Epidermal melanocyte (primary cell): ENCODE results near the gene GRK5.

Source experiments
- DNase-seq: peaks from one replicate; pipeline ENCODE4 v3.0.0; 2011; ENCODE audit warnings: low spot score; ENCODE audit not compliant: insufficient read length

GRK5 gene

GRCh38 chr10:119292968-119293760, 85.8 kb downstream of the GRK5 start:
- no peak for DNase-seq

DNA sequence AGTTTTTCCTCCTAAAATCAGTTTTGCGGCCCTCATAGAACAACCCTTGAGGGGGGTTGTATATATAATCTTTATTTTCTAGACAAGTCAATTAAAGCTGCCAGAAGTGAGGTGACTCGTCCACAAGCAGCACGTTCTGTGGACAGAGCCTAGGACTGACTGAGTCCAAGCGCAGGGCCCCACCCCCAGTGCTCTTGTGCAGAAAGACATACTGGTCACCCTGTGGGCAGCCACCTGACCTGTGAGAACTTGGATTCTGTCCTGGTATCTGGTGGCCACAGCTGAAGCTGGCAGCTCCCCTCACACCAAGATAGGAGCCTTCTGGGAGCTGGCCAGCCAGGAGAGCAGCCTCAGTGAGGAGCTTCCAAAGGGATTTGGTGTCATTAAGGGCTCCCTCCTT, 89.3 kb downstream of the GRK5 start:
- DNase-seq: no peak

DNA sequence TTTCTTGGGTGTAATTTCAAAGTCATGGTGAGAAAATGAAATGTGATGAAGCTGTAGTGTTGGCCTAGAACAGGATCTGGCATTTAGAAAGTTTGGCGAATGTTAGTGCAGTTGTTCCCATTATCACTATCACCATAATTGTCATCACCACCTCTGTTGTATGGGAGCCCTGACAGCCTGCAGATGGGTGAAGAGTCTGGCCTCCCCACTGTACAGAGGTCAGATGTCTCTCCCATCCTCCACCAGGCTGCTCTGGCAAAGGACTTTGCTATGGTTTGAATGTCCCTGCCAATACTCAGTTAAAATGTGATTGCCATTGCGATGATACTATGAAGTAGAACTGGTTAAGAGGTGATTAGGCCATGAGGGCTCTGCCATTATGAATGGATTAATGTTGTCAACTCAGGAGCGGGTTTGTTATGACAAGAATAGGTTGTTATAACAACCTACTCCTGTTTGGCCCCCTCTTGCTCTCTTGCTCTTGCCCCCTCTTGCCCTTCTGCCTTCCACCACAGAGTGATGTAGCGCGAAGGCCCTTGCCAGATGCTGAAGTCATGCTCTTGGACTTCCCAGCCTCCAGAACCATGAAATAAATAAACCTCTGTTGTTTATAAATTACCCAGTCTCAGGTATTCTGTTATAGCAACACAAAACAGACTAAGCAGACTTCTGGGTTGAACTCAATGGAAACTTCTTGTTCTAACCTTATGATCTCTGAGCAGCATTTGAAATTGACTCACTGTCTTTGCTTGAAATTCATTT, 90.0 kb downstream of the GRK5 start:
- DNase-seq: no peak

DNA sequence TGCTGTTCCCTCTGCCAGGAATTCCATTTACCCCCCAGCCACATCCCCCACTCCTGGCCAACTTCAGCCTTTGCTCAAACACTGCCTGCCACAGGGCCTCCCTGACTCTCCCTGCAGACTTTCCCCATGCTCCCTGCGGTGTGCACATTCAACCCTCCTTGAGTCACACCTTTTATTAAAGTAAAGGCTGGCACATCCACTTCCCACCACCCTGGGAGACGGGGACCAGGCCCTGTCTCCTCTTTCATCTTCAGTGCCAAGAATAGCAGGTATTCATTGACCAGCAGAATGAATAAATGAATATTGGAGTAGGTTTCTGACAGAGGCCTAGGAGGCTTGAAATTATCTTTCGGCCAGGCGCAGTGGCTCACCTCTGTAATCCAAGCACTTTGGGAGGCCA, 91.4 kb downstream of the GRK5 start:
- DNase-seq: no peak

GRCh38 chr10:119299531-119299930, 92.2 kb downstream of the GRK5 start:
- no peak for DNase-seq

- DNase-seq: no peak
These were observed 94.0 kb downstream of the GRK5 start for GRCh38 chr10:119301397-119301796.

DNA sequence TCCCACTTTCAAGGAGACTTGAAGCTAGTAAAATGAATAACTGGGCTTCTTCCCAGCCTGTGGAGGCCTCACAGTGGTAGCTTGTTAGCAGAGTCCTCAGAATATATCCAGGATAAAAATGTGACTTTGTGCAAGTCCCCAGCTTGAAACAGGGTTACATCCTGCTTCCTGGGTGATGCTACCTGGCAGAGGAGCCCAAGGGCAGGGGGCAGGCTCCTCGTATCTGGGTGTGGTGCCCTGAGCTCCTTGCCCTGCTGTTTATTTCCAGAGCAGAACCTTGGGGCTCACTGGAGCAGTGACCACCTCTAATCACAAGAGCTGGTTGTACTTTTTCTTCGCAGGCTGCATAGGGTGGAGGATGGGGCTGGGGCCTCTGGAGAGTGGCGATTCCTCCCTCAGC, 94.8 kb downstream of the GRK5 start:
- DNase-seq: no peak

GRCh38 chr10:119302591-119303253, 95.4 kb downstream of the GRK5 start:
- no peak for DNase-seq

- DNase-seq: no peak
These were observed 96.5 kb downstream of the GRK5 start for GRCh38 chr10:119303886-119304285.

- DNase-seq: no peak
These were observed 97.2 kb downstream of the GRK5 start for GRCh38 chr10:119304541-119304940.

GRCh38 chr10:119305860-119306513, 98.6 kb downstream of the GRK5 start:
- no peak for DNase-seq

- no peak for DNase-seq
These were observed 99.2 kb downstream of the GRK5 start for GRCh38 chr10:119306514-119306951.

- no peak for DNase-seq
These were observed 99.6 kb downstream of the GRK5 start for GRCh38 chr10:119306986-119307392.

GRCh38 chr10:119308089-119308488, 100.7 kb downstream of the GRK5 start:
- DNase-seq: no peak

- DNase-seq: no peak
These were observed 101.4 kb downstream of the GRK5 start for GRCh38 chr10:119308551-119309422.

DNA sequence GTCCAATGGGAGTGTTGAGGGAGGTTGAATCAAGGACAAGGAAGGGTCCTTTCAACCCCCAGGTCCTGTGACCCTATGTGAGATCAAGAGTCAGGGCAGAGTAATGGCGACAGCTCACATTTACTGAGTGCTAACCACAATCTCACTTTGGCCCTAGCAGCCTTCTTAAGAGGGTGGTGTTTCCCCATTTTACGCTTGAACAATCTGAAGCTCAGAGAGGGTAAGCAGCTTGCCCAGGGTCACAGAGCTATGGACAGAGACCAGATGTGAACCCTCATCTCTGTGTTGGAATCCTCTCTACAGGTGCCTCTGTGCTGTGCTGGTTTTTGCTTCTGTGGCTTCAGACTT, 102.0 kb downstream of the GRK5 start:
- no peak for DNase-seq

- no peak for DNase-seq
These were observed 103.4 kb downstream of the GRK5 start for GRCh38 chr10:119310806-119311205.

DNA sequence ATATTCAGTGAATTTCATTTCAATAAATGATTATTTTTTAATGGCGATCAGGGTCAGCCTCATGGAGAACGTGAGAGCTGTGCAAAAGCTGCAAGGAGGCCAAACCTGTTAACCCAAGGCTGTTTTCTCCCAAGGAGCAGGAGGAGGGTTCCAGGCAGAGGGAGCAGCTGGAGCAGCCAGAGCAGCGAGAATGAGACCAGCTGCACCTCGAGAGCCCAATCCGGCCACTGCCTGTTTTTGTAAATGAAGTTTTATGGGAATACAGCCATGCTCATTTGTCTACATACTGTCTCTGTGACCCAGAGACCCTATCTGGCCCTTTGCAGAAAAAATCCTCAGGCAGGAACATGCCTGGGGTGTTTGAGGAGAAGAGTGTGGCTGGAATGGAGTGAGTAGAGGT, 104.9 kb downstream of the GRK5 start:
- no peak for DNase-seq

- DNase-seq: no peak
These were observed 105.7 kb downstream of the GRK5 start for GRCh38 chr10:119313024-119313423.

DNA sequence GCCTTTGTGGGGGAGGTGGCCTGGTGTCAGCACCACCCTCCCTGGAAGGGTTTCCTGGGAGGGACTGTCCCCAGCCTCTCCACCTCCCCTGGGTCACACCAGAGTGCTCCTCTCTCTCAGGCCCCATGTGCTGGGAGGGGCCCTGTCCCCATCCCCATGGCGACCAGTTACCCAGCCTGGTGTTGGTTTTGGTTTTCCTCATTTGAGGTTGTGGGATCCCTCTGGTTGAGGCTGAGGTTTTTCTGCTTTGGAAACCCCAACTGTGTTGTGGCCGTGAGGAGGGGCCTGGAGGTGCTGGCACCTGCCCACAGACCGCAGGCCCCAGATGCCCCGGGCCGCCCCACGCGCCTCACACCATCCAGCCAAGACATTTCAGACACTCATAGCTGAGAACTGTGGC, 106.3 kb downstream of the GRK5 start:
- no peak for DNase-seq

- DNase-seq: no peak
These were observed 106.7 kb downstream of the GRK5 start for GRCh38 chr10:119314061-119314460.
